GM13977 (cell line): ENCODE measurements around the gene SUMF2.
A peak's percentile ranks its signal among the peaks of the same experiment; 100 is the strongest.
"Not testable (repeated sequence)": the region's sequence is repeated elsewhere in the genome, so short reads cannot be mapped to it uniquely, and the experiment has no call there.

ENCODE experiments used
- DNase-seq: peaks from one replicate; pipeline ENCODE4 v3.0.0; 2012; ENCODE audit warnings: low spot score
- CTCF ChIP-seq: IDR thresholded peaks from 2 replicates; pipeline ENCODE4 v1.5.1; 2012; ENCODE audit warnings: mild to moderate bottlenecking, control low read depth; ENCODE audit not compliant: insufficient read depth; ENCODE audit errors: extremely low read depth, missing control alignments
- in situ Hi-C: fragments of 300-500 bp; cut with MboI; formaldehyde crosslinking; loops from one replicate; pipeline ENCODE4 v1.12.0; 2022; ENCODE audit warnings: low sequenced_read_pairs, low pct_unique_long_range_greater_than_20kb, mixed read lengths, inconsistent platforms; ENCODE audit not compliant: unreplicated experiment

The SUMF2 gene

GRCh38 chr7:56099653-56100052 is 35.6 kb downstream of the SUMF2 start:
- in situ Hi-C loops, result loop anchor here (25.0 kb wide), 1 partner anchor 462 kb away; no protein-coding TSS in a partner anchor

GRCh38 chr7:56104138-56104537 is 40.1 kb downstream of the SUMF2 start:
- in situ Hi-C loops, DNase-seq: not testable (repeated sequence)

More at GRCh38 chr7:56099653-56100052, 35.6 kb downstream of the SUMF2 start:
- no peak for DNase-seq
- TF ChIP-seq CTCF, result no peak

GRCh38 chr7:56105508-56105907 is 41.4 kb downstream of the SUMF2 start:
- in situ Hi-C loops, result no loop called here
- DNase-seq, result no peak
- no peak for TF ChIP-seq CTCF

GRCh38 chr7:56106108-56107073 is 42.3 kb downstream of the SUMF2 start, which contains the start of gene CHCHD2:
Gene CHCHD2, minus strand, starts transcription at chr7:56106476. Its CDS starts 63 bp downstream, at chr7:56106413.
- in situ Hi-C loops, result no loop called here
- DNase-seq, result peak; percentile 96
- TF ChIP-seq CTCF, result no peak

GRCh38 chr7:56107954-56108258 is 43.8 kb downstream of the SUMF2 start:
- no peak for TF ChIP-seq CTCF
- DNase-seq, result no peak
- in situ Hi-C loops, result no loop called here

- in situ Hi-C loops, result no loop called here
- no peak for DNase-seq
- no peak for TF ChIP-seq CTCF
Measured at GRCh38 chr7:56110611-56111010, 46.5 kb downstream of the SUMF2 start.

GRCh38 chr7:56112244-56112643 is 48.2 kb downstream of the SUMF2 start:
- in situ Hi-C loops, DNase-seq: not testable (repeated sequence)
